Esophagus squamous epithelium (tissue), 5 donors: Measurements from ENCODE around the gene GEMIN7. TPM values are rescaled to one million over a fixed set of nuclear protein-coding genes. Genes with fewer than 3 reads are reported as not detected.

Experiments used
- DNase-seq: peaks from one replicate; lab custom pipeline; 2025; lab: John Stamatoyannopoulos, UW
- H3K27ac ChIP-seq, 4 donors: fragments of 200-600 bp; sonication (generic); one replicate each; pipeline ENCODE4 v1.5.1; 2016 to 2019; ENCODE audit warnings: mild to moderate bottlenecking in 1 of 4
- H3K27me3 ChIP-seq, 4 donors: fragments of 200-600 bp; sonication (generic); 1 replicate in 3 of 4; 2 replicates in 1 of 4; pipeline versions ENCODE4 v1.5.1 to v1.6.0; 2017 to 2021; ENCODE audit warnings: antibody characterized with exemption in 1 of 4
- H3K36me3 ChIP-seq, 3 donors: fragments of 200-600 bp; sonication (generic); one replicate each; pipeline ENCODE4 v1.5.1; 2016 to 2019
- H3K4me1 ChIP-seq, 3 donors: fragments of 200-600 bp; sonication (generic); one replicate each; pipeline ENCODE4 v1.5.1; 2017 to 2019
- H3K4me3 ChIP-seq, 4 donors: fragments of 200-600 bp; sonication (generic); 1 replicate in 3 of 4; 2 replicates in 1 of 4; pipeline ENCODE4 v1.5.1; 2016 to 2019; ENCODE audit warnings: mild to moderate bottlenecking in 2 of 4, moderate library complexity in 1 of 4
- H3K9me3 ChIP-seq, 3 donors: fragments of 200-600 bp; sonication (generic); one replicate each; pipeline ENCODE4 v1.5.1; 2016 to 2019
- CTCF ChIP-seq, 6 experiments: fragments of 450-650 bp in 4 of 6; fragments of 200-600 bp in 2 of 6; sonication (generic) in 2 of 6; IDR thresholded peaks; one replicate each; pipeline ENCODE4 v1.5.1; 2016 to 2019; ENCODE audit warnings: antibody characterized with exemption in 6 of 6, mild to moderate bottlenecking in 4 of 6, moderate library complexity in 4 of 6
- POLR2A ChIP-seq, 4 donors: fragments of 450-650 bp; IDR thresholded peaks; one replicate each; pipeline ENCODE4 v1.6.1; 2017; ENCODE audit warnings: antibody characterized with exemption in 4 of 4, mild to moderate bottlenecking in 4 of 4, moderate library complexity in 3 of 4
- WGBS, 2 donors: methylation state at CpG; one replicate each; pipeline ENCODE4 v1.1.5; 2018; 5-methylcytosine and 5-hydroxymethylcytosine counted together
- intact Hi-C: fragments of 100-400 bp; cut with DNase I; formaldehyde crosslinking; loops from one replicate; pipeline ENCODE4 v1.15.0; 2022
- total RNA-seq, 4 donors: library from RNA; depleted of rRNA; stranded (reverse); fragments of >200 nt; gene quantifications; one replicate each; pipeline ENCODE4 v1.1.0, GENCODE V29; 2016
- donor health status: DM: yes; HTN: yes; CAD: no.

GEMIN7 gene
- total RNA-seq, 4 donors from 2014 or later: 22.3 to 28.0 (median 25.4) TPM

- H3K27ac ChIP-seq: no peak overlapping the region
- 81 to 84% methylated on average over 4 to 7 of the region's 7 CpGs for WGBS, 2 donors
- peaks cover 57 to 92% (median 77%) of the 10 kb centered on the region in 3 donors for H3K4me1 ChIP-seq
- H3K36me3 ChIP-seq: no peaks in the 10 kb centered on the region
- no peak overlapping the region for H3K4me3 ChIP-seq
- no peaks in the 10 kb centered on the region for H3K9me3 ChIP-seq
- TF ChIP-seq POLR2A (IDR thresholded peaks at IDR 0.05) (no peak), CTCF (IDR thresholded peaks at IDR 0.05) (no peak)
- no peak for DNase-seq
- no peaks in the 10 kb centered on the region for H3K27me3 ChIP-seq
- intact Hi-C loops: no loop called here
These were observed 17.6 kb downstream of the GEMIN7 start for GRCh38 chr19:45096700-45097099.

- TF ChIP-seq POLR2A (IDR thresholded peaks at IDR 0.05): no peak
- TF ChIP-seq CTCF (IDR thresholded peaks at IDR 0.05): no peak
- no peak for DNase-seq
- Histone ChIP-seq H3K9me3 (no peaks in the 10 kb centered on the region), H3K27me3 (no peaks in the 10 kb centered on the region), H3K4me3 (no peak overlapping the region), H3K36me3 (no peaks in the 10 kb centered on the region), H3K4me1 (peaks cover 62 to 92% (median 77%) of the 10 kb centered on the region in 3 donors), H3K27ac (peak overlapping the region in 3 of 4 donors; percentile 79 to 87 (median 80))
- WGBS, 2 donors: 86% methylated on average over 6 of the region's 7 CpGs; no CpG with 5 or more reads in 1 of the 2 donors
- intact Hi-C loops: no loop called here
These were observed 18.4 kb downstream of the GEMIN7 start for GRCh38 chr19:45097450-45097775.

GRCh38 chr19:45097776-45098520 lies 18.9 kb downstream of the GEMIN7 start:
- H3K27ac ChIP-seq: peak overlapping the region; percentile 76 to 87 (median 80)
- peaks cover 62 to 96% (median 81%) of the 10 kb centered on the region in 3 donors for H3K4me1 ChIP-seq
- no peak for DNase-seq
- 45 to 55% methylated on average over 6 to 12 of the region's 16 CpGs for WGBS, 2 donors
- intact Hi-C loops: no loop called here
- H3K4me3 ChIP-seq: peak overlapping the region in 1 of 4 donors; percentile 26
- no peaks in the 10 kb centered on the region for H3K27me3 ChIP-seq
- no peak for TF ChIP-seq POLR2A (IDR thresholded peaks at IDR 0.05)
- TF ChIP-seq CTCF (IDR thresholded peaks at IDR 0.05): no peak
- H3K36me3 ChIP-seq: no peaks in the 10 kb centered on the region
- H3K9me3 ChIP-seq: no peaks in the 10 kb centered on the region

- Histone ChIP-seq H3K27ac (peak overlapping the region; percentile 76 to 87 (median 80)), H3K36me3 (no peaks in the 10 kb centered on the region), H3K9me3 (no peaks in the 10 kb centered on the region), H3K4me3 (peak overlapping the region in 1 of 4 donors; percentile 26), H3K4me1 (peaks cover 65 to 100% (median 79%) of the 10 kb centered on the region in 3 donors), H3K27me3 (no peaks in the 10 kb centered on the region)
- no peak for TF ChIP-seq CTCF (IDR thresholded peaks at IDR 0.05)
- no peak for TF ChIP-seq POLR2A (IDR thresholded peaks at IDR 0.05)
- intact Hi-C loops: no loop called here
- no peak for DNase-seq
- WGBS, 2 donors: 38 to 40% methylated on average over 9 to 15 of the region's 15 CpGs
These were observed 19.7 kb downstream of the GEMIN7 start for GRCh38 chr19:45098521-45099466.
